OCI-M1 (cell line): Measurements from ENCODE around the gene HDAC4.
A peak's percentile ranks its signal among the peaks of the same experiment; 100 is the strongest.

Source experiments
- DNase-seq: peaks from one replicate; lab custom pipeline; 2025; lab: John Stamatoyannopoulos, UW

The HDAC4 gene

GRCh38 chr2:239216614-239217273 lies 184.1 kb downstream of the HDAC4 start:
- no peak for DNase-seq

GRCh38 chr2:239215988-239216613 lies 184.7 kb downstream of the HDAC4 start:
- no peak for DNase-seq

- DNase-seq: no peak
Measured at GRCh38 chr2:239215136-239215925, 185.5 kb downstream of the HDAC4 start.

- no peak for DNase-seq
Measured at GRCh38 chr2:239214725-239215124, 186.1 kb downstream of the HDAC4 start.

- DNase-seq: no peak
Measured at GRCh38 chr2:239213643-239214101, 187.1 kb downstream of the HDAC4 start.

GRCh38 chr2:239212929-239213642 lies 187.7 kb downstream of the HDAC4 start:
- DNase-seq: no peak

GRCh38 chr2:239212121-239212928 lies 188.5 kb downstream of the HDAC4 start:
- peak; percentile 13 for DNase-seq

GRCh38 chr2:239211396-239212094 lies 189.3 kb downstream of the HDAC4 start:
- DNase-seq: peak; percentile 2

GRCh38 chr2:239209783-239210182 lies 191.0 kb downstream of the HDAC4 start:
- no peak for DNase-seq

GRCh38 chr2:239208465-239209180 lies 192.2 kb downstream of the HDAC4 start:
- no peak for DNase-seq

GRCh38 chr2:239206851-239207250 lies 194.0 kb downstream of the HDAC4 start:
- no peak for DNase-seq

- DNase-seq: no peak
Measured at GRCh38 chr2:239206042-239206441, 194.8 kb downstream of the HDAC4 start.

- DNase-seq: no peak
Measured at GRCh38 chr2:239204876-239205468, 195.8 kb downstream of the HDAC4 start.

GRCh38 chr2:239204136-239204875 lies 196.5 kb downstream of the HDAC4 start:
- DNase-seq: no peak

- DNase-seq: no peak
Measured at GRCh38 chr2:239203443-239204135, 197.2 kb downstream of the HDAC4 start.

GRCh38 chr2:239202836-239203235 lies 198.0 kb downstream of the HDAC4 start:
- DNase-seq: no peak

GRCh38 chr2:239202343-239202742 lies 198.5 kb downstream of the HDAC4 start:
- DNase-seq: no peak

- DNase-seq: no peak
Measured at GRCh38 chr2:239201884-239202283, 198.9 kb downstream of the HDAC4 start.

GRCh38 chr2:239201531-239201876 lies 199.3 kb downstream of the HDAC4 start:
- DNase-seq: no peak
